Transverse colon (tissue), 4 donors: ENCODE data around the gene MTA2.

Experiments used
- CTCF ChIP-seq, 5 experiments: fragments of 200-600 bp in 3 of 5; fragments of 450-650 bp in 2 of 5; sonication (generic) in 3 of 5; IDR thresholded peaks; 1 replicate in 2 of 5; 2 replicates in 3 of 5; pipeline ENCODE4 v1.5.1; 2016 to 2017; ENCODE audit warnings: antibody characterized with exemption in 5 of 5, inconsistent platforms in 3 of 5, mild to moderate bottlenecking in 2 of 5, moderate library complexity in 1 of 5
- EP300 ChIP-seq: sonication (generic); formaldehyde crosslinking; IDR thresholded peaks from one replicate; pipeline ENCODE4 v1.6.1; 2017; ENCODE audit warnings: antibody characterized with exemption, low read depth
- POLR2A ChIP-seq: fragments of 450-650 bp; IDR thresholded peaks from one replicate; pipeline ENCODE4 v1.6.1; 2016; ENCODE audit warnings: antibody characterized with exemption, mild to moderate bottlenecking, moderate library complexity
- POLR2AphosphoS5 ChIP-seq, 3 donors: sonication (generic); formaldehyde crosslinking; IDR thresholded peaks; one replicate each; pipeline ENCODE4 v1.6.1; 2016; ENCODE audit warnings: antibody characterized with exemption in 3 of 3

DNA sequence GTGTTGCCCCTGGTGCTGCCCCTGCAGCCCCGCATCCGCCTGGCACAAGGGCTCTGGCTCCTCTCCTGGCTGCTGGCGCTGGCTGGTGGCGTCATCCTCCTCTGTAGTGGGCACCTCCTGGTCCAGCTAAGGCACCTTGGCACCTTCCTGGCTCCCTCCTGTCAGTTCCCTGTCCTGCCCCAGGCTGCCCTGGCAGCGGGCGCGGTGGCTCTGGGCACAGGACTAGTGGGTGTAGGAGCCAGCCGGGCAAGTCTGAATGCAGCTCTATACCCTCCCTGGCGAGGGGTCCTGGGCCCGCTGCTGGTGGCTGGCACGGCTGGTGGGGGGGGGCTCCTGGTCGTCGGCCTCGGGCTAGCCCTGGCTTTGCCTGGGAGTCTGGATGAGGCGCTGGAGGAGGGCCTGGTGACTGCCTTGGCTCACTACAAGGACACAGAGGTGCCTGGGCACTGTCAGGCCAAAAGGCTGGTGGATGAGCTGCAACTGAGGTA lies 11.7 kb upstream of the MTA2 start:
- TF ChIP-seq POLR2AphosphoS5 (IDR thresholded peaks at IDR 0.05) = no peak
- no peak for TF ChIP-seq CTCF (IDR thresholded peaks at IDR 0.05)
- no peak for TF ChIP-seq EP300
- TF ChIP-seq POLR2A = no peak
